Activated T-cell treated with anti-CD3 and anti-CD28 coated beads for 24 hours (primary cell): ENCODE results near the gene OSTN.
"Not testable (repeated sequence)": the region's sequence is repeated elsewhere in the genome, so short reads cannot be mapped to it uniquely, and the experiment has no call there.

Experiments used
- DNase-seq: peaks from one replicate; pipeline ENCODE4 v3.0.0-alpha.2; 2020; ENCODE audit warnings: low read depth

Gene OSTN

DNA sequence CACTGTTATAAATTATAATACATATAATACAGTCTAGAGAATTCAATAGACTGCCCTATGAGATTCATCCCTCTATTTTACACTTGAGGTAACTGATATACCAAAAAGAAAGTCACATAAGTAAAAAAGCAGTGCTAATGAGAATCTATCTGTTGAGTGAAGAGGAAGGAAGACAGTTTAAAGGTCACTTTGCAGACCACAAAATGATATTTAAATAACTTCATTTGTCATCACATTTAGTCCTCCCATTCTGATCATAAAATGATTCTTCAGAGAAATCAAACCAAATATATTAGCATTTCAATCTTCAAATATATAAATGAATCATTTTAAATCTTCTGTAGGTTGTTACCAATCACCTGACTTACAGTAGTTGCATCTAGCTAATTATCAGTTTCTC lies 69.7 kb downstream of the OSTN start:
- no peak for DNase-seq

DNA sequence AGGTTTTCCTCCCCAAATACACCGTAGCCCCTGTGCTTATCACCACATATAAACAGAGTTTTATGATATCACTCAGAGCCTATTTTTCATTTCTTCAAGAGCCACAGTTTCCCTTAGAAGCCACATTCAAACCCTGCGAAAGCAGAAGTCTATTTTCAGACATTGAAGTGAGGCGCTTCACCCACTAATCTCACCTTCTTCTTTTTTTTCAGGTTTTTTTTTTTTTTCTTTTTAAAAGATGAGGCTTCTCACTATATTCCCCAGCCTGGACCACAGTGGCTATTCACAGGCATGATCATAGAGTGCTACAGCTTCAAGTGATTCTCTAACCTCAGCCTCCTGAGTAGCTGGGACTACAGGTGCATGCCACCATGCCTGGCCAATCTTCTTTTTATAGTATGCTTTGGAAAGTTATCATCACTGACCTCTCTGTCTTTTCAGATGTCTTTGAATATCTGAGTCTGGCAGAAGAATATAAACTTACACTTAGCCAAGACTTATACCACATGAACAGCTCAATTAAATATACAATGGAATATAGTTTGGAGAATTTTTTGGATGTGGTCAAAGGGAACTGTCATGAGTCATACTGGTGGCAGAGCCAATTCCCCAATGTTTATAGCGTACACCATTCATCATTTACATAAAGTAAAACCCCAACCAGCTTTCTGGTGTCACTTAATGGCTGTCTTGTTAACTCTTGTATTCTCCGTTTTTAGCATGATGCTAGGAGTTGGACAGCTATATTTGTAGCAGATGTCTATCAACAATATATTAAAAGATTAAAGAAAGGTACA lies 70.4 kb downstream of the OSTN start:
- no peak for DNase-seq

DNA sequence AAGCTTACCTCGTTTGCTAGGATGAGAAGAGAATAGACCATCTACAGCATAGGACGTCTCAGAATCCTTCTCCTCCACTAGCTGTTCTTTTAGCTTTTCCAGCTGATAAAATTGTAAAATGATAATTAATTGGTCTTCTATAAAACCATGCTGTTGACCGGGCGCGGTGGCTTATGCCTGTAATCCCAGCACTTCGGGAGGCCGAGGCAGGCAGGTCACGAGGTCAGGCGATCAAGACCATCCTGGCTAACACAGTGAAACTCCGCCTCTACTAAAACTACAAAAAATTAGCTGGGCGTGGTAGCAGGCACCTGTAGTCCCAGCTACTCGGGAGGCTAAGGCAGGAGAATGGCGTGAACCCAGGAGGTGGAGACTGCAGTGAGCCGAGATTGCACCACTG lies 76.2 kb downstream of the OSTN start:
- DNase-seq = not testable (repeated sequence)

DNA sequence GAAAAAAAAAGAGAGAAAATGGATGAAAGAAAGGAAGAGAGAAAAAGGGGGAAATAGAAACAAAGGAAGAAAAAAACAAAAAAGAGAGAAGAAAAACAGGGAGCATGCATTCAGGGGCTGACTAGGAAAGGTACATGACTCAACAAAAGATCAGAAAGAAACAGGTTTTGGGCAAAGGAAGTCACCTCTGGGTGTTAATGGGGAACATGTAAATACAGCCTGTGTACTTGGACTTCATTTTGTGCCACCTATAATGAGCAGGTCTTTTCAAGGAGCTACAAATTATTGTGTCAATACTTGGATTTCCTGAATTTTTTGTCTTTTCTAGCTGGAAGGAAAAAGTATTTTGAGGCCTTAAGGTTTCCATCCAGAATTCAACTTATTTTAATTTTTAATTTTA lies 76.7 kb downstream of the OSTN start:
- no peak for DNase-seq

DNA sequence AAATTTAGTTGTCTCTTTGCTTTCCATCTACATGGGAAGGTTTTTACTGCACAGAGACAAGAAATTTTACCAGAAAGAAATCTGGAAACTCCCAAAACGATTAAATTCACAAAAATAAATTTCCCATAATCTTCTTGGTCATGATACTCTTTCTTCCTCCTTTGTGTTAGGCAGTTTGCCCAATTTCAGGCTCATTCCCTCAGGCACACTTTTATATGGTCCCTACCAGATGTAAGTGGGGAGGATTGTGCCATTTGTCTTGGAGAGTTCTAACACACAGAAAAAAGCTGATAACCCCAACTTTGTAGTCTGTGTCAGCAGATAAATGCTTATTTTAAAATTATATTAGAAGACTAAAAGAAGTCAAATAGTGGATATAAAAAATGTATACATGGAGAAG lies 81.1 kb downstream of the OSTN start:
- DNase-seq = no peak

DNA sequence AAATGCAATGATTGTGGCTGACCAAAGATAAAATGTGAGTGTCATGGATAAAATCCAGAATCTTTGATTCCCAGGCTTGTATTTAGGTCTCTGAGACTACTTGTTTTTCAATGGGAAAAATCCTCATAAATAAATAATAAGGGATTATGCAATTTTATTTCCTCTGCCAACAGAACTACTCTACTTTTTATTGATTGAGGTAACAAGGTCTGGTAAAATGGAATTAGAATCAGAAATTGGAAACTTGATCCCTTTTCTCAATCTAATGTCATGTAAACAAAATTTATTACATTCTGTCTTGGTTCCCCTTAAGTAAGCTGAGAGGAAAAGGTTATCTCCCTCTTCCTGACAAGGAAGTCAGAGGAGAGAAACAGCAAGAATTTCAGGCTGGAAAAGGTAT lies 81.8 kb downstream of the OSTN start:
- no peak for DNase-seq

DNA sequence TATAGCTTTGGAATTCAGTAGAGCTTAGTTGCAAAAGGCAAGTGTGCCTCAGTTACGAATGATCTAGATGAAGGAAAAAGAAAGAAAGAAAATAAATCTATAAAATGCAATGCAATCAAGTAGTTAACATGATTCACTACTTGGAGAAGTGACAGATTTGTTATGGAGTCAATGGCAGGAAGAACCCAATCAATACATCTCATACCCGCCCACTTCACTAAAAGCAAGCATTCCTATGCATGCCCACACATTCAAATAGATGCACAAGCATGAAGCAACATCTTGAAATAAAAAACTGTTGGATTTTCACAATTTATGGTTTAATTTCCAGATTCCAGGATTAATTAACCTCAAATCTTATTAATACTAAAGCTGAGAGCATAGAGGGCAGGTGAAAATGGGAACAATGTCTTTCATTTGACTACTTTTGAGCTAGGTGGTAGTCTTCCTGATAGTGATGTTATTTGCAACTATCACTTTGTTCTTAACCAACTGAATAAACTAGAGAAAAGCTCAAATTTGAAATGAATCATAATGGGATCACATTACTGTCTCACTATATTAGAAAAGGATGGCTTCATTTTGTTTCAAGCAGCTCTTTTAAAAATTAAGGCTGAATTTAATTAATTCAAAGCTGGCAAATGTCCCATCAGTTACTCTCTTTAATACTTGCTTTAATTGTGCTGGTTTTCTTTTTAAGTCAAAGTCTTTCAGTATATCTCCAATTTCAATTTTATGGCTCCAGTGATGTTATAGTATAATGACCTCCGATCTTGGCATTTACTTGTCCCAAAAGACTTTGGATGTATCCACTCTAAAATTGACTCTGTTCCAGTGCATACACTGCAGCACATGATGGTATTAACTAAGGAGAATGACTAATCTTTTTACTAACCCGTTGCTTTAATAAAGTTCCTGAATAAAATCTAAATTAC lies 83.5 kb downstream of the OSTN start:
- no peak for DNase-seq

DNA sequence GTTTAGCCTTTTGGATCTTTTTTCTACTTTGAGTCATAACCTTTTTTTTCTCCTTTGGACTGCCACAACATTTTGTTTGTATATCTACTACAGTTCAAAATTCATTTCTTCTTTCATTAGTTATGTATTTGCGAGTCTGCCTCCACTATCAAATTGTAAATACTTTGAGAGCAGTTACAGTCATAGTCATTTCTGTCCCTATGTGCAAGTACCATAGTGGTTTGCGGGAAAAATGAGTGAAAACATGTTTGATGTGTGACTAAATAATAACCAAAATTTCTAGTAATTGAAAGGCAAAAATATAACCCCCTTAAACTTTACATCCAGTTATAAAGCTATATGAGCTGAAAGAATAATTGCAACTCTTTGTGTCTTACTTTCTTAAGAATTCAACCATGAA lies 84.4 kb downstream of the OSTN start:
- DNase-seq = no peak

DNA sequence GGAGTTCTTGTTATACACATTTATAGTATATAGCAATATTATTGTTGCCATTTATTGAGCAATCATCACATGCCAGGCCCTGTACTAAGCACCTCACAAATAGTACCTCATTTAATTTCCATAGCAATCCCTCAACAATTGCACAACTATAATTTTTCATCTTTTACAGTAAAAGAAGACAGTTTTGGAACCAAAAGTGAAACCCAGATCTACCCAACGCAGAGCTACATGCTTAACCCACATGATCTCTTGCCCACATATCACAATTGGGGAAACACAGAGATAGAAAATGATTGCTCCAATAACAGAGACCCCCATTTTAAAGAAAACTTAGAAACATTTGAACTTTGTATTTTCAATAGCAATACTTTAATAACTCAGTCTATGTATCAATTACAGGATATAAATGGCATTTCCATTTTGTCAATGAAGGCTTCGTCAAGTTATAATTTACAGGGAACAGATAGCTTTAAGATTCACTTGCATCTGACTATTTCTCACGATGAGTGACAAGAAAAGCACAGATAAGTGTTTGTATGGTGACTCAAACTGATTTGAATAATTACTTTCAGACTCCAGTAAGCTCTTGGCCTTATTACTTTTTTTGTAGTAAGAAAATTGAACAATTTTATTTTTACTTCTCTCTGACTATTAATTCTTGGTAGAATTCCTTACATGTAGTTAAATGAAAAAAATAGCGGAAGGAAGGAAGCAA lies 91.4 kb downstream of the OSTN start:
- no peak for DNase-seq

DNA sequence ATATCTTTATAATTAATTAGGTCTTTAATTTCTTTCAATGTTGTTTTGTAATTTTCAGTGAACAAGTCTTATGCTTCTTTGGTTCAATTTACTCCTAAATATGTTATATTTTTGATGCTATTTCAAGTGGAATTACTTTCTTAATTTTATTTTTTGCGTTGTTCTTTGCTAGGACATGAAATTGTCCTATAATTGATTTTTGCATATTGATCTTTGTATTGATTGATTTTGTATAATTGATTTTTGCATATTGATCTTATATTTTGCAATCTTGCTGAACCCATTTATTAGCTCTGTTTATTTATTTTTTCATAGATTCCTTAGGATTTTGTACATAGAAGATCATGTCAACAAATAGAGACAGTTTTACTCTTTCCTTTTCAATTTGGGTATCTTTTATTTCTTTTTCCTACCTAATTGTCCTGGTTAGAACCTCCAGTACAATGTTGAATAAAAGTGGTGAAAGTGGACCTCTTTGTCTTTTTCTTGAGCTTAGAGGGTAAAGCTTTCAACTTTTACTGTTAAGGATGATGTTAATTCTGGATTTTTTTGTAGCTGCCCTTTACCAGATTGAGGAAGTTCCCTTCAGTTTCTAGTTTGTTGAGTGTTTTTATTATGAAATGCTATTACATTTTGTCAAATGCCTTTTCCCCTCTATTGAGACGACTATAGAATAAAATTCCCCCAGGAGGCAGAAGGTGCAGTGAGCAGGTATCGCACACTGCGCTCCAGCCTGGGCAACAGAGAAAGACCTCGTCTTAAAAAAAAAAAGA lies 93.4 kb downstream of the OSTN start:
- no peak for DNase-seq

DNA sequence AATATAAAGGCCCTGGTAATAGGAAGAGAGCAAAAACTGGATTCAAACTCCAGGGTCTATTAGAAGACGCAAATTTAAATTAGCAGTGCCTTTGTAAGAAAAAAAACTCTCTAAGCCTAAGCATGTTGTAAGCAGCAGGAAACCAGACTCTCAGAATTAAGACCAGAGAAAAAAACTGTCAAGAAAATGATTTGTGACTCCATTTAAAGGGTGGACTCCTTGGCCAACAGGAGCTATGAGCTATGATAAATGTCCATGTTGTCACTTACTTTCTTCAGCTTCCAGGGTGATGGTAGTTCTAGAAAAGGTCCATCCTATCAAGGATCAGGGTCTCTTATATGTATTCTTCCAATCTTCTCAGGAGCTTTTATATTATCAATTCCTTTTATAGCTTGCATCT lies 95.2 kb downstream of the OSTN start:
- no peak for DNase-seq

DNA sequence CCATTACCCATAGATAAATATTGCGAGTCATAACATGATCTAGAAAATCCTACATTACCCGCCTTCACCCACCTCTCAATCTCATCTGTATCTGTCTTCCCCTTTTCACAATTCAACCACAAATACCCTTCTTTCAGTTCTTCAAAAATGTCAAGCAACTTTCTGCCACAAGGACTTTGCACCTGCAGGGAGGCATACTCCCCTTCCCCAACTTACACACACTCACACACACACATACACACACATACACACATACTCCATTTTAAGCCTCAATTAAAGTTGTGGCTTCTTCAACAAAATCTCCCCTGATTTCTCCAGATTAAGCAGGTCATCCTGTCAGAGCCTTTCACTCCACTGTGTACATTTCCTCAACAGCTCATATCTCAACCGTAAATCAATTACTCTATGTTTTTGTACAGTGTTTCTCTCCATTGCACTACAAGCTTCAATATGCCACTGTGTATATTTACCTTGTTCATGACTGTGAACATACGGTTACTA lies 97.0 kb downstream of the OSTN start:
- DNase-seq = no peak

DNA sequence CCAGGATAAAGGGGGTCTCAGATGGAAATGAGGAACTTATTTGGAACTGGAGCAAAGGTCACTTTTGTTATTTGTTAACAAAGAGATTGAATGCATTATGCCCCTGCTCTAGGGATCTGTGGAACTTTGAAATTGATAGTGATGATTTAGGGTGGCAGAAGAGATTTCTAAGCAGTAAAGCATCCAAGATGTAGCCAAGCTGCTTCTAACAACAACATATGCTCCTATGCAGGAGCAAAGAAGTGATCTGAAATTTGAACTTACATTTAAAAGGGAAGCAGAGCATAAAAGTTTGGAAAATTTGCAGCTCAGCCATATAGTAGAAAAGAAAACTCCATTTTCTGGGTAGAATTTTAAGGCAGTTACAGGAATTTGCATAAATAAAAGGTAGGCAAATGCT lies 99.8 kb downstream of the OSTN start:
- DNase-seq = no peak

DNA sequence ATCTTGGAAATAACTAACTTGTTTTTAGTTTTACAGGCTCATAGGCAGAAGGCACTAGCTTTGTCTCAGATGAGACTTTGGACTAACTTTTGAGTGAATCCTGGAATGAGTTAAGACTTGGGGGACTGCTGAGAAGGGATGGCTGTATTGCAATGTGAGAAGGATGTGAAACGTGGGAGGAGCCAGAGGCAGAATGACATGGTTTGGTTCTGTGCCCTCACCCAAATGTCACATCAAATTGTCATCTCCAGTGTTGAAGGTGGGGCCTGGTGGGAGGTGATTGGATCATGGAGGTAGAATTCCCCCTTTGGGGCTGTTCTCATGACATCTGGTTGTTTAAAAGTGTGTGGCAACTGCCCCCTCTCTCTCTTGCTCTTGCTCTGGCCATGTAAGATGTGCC lies 101.4 kb downstream of the OSTN start:
- no peak for DNase-seq

DNA sequence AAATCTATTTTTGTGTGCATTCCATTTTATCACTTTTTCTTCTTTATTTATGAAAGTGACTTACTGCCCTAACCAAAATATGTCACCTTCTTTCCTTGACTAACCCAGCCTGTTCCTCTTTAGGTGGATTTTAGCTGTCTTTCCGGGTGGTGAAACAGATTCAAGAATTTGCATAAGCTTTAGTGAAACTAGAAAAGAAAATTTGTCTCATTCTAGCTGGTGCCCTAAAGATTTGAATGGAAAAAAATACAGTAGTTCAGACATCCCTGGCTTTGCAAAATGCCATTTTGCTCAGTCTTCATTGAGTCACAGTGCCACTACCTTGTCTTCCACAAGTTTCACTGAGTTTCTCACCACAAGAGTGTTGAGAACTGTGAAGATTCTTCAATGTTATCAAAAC lies 102.0 kb downstream of the OSTN start:
- DNase-seq = no peak

DNA sequence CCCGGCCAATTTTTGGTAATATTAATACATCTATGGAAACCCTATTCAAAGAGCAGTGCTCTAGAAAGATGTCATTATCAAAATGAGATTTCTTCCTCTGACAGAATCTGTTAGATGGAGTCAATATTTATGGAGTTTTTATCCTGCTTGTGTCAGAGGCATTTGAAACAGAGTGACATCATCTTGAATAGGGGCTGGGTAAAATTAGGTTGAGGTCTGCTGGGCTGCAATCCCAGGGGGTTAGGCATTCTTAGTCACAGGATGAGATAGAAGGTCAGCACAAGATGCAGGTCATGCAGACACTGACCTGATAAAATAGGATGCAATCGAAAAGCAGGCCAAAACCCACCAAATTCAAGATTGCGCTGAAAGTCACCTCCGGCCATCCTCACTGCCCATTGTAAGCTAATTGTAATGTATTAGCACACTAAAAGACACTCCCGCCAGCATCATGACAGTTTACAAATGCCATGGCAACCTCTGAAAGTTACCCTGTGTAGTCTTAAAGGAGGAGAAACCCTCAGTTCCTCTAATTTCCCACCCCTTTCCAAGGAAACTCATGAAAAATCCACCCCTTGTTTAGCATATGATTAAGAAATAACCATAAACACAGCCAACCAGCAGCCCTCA lies 102.9 kb downstream of the OSTN start:
- no peak for DNase-seq

DNA sequence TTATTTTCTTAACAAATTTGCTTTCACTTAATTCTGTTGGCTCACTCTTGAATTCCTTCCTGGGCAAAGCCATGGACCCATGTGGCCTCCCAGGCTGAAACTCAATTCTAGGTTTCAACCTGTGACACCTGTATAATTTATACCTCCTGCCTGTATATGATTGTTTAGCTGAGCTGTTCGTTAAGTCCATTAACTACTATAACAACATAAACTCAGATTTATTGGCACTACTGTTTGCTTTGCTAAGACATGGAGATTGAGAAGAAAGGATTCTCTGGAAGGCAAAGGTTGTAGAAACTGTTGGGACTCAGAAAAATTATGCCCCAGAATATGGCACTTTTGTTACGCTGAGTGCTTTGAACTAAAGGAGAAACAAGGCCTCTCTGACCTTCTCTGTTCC lies 103.4 kb downstream of the OSTN start:
- DNase-seq = no peak

DNA sequence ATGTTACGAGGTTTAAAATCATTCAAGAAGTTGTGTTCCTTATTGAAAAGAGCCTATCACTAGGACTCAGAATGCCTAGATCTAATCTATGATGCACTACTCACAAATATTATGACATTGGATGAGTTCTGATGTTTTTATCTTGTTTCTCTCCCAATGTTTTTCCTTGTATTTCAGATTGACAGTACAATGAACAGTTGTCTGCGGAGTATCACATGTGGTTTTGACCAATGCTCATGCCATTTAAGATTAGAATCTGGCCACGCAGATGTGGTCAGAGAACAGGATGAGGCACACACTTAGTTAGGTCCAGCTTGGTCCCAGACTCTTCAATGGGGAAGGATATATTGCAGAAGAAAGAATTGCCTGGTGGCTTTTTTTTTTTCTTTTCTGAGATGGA lies 104.6 kb downstream of the OSTN start:
- no peak for DNase-seq

DNA sequence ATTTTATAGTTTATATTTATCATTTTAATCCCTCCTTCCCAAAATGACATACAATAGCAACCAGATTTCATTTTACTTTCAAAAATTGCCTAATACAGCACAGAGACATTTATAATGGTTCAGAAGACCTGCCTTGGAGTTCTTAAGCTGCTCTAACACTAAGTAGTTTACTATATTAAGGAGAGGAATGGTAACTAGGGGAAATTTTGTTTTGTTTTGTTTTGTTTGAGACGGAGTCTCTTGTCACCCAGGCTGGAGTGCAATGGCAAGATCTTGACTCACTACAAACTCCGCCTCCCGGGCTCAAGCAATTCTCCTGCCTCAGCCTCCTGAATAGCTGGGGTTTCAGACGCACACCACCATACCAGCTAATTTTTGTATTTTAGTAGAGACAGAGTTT lies 107.4 kb downstream of the OSTN start:
- DNase-seq = no peak

DNA sequence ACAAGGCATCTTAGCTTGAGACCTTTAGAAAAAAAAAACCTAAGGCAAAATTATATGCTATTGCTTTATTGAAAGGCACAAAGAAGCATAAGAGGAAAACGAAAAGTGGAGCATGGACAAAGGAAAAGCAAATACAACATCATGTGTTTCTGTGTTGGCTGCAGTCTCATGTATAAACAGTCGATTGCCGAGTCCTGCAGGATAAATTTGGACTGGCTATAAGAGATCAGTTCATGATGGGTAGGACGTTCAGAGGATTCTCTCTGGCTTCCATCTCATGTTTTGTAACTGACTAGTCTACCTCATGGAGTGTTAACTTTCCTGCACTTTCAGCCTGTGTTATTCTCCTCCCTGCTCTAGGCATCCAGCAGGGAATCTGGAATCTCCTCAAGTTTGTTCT lies 108.3 kb downstream of the OSTN start:
- DNase-seq = no peak

DNA sequence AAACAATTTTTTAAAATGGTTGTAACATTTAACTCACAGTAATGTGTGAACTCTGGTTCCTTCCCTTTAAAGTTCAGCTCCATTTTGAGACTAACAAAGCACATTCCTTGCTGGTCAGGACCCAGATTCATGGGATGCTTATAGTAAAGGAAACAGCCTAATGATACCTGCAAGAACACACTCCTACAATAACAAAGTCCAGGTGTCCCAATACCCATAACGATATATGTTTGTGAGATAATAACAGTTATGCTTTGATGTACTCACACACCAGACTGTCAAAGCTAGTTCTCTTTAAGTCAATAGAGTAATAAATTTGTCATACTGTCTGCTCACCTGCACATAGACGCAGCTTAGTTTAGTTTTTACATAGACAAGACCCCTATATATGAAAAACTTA lies 114.3 kb downstream of the OSTN start:
- no peak for DNase-seq
